Measurements from ENCODE around the gene AAR2. TPM values are rescaled to one million over a fixed set of nuclear protein-coding genes. Genes with fewer than 3 reads are reported as not detected.

AAR2 gene
- total RNA-seq, 1 experiment from 2014 or later, result 24.9 TPM

DNA sequence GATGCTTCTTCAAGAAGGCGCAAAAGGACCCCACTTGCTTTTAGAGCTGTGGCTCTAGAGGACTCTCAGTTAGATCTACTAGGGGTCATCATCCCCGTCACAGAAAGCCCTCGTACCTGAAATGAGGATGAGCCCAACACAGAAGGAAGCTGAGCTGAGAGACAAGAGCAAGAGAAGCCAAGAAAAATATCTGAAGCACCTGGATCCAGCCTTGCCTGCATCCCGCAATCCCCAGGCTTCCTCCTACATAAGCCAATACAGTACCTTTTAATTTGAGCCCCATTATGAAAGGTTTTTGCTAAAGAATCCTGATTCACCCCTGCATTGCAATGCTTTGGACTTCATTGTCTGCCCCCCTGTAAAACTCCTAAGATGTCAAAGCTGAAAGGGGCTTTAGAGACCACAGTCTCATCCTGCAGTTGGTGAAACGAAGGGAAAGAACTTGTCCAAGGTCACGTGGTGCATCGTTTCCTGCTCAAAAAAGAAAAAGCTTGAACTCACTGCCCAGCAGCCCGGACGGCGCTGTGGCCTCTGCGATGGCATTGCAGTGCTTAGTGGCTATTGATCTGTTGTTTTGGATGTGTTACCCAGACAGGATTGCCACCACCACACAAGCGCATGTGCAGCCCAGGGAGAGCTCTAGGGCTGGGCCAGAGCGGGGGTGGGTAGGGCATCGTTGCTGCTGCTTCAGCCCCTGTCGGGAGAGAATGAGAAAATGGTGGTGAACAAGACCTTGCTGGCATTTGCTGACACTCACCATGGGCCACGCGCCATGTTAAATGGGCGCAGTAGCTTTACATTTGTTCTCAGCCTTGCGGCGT lies 28.4 kb downstream of the AAR2 start:
- H3K4me2 ChIP-seq (ENCODE audit: low read depth, low read length, poor library complexity, severe bottlenecking), result no peak overlapping the region
- no peaks in the 10 kb centered on the region for H3K36me3 ChIP-seq (ENCODE audit: insufficient read depth, low read length)
- H3K27ac ChIP-seq (ENCODE audit: low read length), result no peak overlapping the region
- H3K27me3 ChIP-seq (ENCODE audit: low read length), result no peaks in the 10 kb centered on the region
- H4K20me1 ChIP-seq (ENCODE audit: insufficient read depth, low read depth, low read length), result no peaks in the 10 kb centered on the region
- no peaks in the 10 kb centered on the region for H3K79me2 ChIP-seq (ENCODE audit: low read length)
- H3K9me2 ChIP-seq (replicated peaks; ENCODE audit: insufficient read depth, low read length), result no peaks in the 10 kb centered on the region
- H3K4me1 ChIP-seq (ENCODE audit: low read length), result no peaks in the 10 kb centered on the region
- H2AFZ ChIP-seq (ENCODE audit: low read length), result no peak overlapping the region
- no peak overlapping the region for H3K4me3 ChIP-seq (ENCODE audit: low read length)
- no peak for DNase-seq
- no peaks in the 10 kb centered on the region for H3K9me3 ChIP-seq (ENCODE audit: low read length)
- H3K9ac ChIP-seq (ENCODE audit: low read length), result no peak overlapping the region

DNA sequence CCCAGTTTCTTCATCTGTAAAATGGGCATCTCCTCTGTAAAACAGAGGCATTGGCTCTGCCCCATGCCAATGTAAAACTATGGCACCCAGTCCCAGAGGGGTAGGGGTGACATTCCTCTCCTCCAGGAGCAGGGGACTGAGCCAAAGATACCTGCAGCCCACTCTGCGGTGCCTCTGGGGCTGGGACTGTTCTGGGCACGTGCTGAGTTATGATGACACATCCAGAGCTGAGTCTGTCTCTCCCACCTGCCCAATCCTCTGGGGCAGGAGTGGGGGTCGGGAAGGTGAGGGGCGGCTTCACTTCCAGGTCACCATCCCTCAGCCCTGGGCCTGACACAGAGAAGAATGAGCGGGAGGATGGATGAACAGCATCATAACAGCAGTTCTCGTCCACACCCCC lies 29.9 kb downstream of the AAR2 start:
- Histone ChIP-seq H3K9me2 (replicated peaks; ENCODE audit: insufficient read depth, low read length) (no peaks in the 10 kb centered on the region), H3K9me3 (ENCODE audit: low read length) (no peaks in the 10 kb centered on the region), H3K9ac (ENCODE audit: low read length) (no peak overlapping the region), H3K4me3 (ENCODE audit: low read length) (no peak overlapping the region), H3K79me2 (ENCODE audit: low read length) (no peaks in the 10 kb centered on the region), H4K20me1 (ENCODE audit: insufficient read depth, low read depth, low read length) (no peaks in the 10 kb centered on the region), H3K27ac (ENCODE audit: low read length) (no peak overlapping the region), H2AFZ (ENCODE audit: low read length) (no peak overlapping the region), H3K27me3 (ENCODE audit: low read length) (no peaks in the 10 kb centered on the region), H3K4me2 (ENCODE audit: low read depth, low read length, poor library complexity, severe bottlenecking) (no peak overlapping the region), H3K4me1 (ENCODE audit: low read length) (no peaks in the 10 kb centered on the region), H3K36me3 (ENCODE audit: insufficient read depth, low read length) (no peaks in the 10 kb centered on the region)
- no peak for DNase-seq

DNA sequence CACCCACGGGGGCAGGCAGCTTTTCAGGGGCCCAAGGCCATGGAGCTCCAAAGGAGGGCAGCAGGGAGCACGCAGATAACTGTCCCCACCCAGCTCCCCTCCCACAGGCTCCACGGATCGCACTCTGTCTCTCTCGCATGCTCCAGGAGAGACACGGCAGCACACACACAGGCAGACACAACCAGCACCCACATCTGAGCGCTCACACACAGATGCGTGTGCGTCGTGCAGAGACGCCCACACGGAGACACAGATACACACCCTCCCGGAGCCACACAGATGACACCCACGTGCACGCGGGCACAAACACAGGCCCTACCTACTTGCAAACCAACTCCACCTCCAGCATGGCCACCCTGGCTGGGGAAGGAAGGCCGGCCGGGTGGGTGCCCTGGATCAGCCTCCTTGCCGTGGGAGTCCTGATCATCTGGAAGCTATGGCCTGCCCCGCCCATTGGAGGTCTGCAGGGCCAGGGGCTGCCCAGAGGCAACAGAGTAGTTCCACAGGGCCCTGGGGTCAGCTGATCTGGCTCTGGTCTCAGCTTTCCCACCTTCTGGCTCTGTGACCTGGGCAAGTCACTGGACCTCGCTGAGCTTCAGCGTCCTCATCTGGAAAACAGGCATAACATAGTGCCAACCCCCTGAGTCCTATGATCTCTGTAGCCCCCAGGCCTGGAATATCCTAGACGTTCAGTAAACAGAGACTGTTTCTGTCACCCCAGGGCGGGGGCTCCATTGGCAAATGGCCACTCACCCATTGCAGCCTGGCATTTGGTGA lies 31.5 kb downstream of the AAR2 start:
- Histone ChIP-seq H3K9me2 (replicated peaks; ENCODE audit: insufficient read depth, low read length) (no peaks in the 10 kb centered on the region), H3K9ac (ENCODE audit: low read length) (no peak overlapping the region), H3K4me3 (ENCODE audit: low read length) (no peak overlapping the region), H3K4me1 (ENCODE audit: low read length) (no peaks in the 10 kb centered on the region), H4K20me1 (ENCODE audit: insufficient read depth, low read depth, low read length) (no peaks in the 10 kb centered on the region), H3K79me2 (ENCODE audit: low read length) (no peaks in the 10 kb centered on the region), H3K9me3 (ENCODE audit: low read length) (no peaks in the 10 kb centered on the region), H3K36me3 (ENCODE audit: insufficient read depth, low read length) (no peaks in the 10 kb centered on the region), H2AFZ (ENCODE audit: low read length) (no peak overlapping the region), H3K4me2 (ENCODE audit: low read depth, low read length, poor library complexity, severe bottlenecking) (no peak overlapping the region), H3K27ac (ENCODE audit: low read length) (no peak overlapping the region), H3K27me3 (ENCODE audit: low read length) (no peaks in the 10 kb centered on the region)
- no peak for DNase-seq

DNA sequence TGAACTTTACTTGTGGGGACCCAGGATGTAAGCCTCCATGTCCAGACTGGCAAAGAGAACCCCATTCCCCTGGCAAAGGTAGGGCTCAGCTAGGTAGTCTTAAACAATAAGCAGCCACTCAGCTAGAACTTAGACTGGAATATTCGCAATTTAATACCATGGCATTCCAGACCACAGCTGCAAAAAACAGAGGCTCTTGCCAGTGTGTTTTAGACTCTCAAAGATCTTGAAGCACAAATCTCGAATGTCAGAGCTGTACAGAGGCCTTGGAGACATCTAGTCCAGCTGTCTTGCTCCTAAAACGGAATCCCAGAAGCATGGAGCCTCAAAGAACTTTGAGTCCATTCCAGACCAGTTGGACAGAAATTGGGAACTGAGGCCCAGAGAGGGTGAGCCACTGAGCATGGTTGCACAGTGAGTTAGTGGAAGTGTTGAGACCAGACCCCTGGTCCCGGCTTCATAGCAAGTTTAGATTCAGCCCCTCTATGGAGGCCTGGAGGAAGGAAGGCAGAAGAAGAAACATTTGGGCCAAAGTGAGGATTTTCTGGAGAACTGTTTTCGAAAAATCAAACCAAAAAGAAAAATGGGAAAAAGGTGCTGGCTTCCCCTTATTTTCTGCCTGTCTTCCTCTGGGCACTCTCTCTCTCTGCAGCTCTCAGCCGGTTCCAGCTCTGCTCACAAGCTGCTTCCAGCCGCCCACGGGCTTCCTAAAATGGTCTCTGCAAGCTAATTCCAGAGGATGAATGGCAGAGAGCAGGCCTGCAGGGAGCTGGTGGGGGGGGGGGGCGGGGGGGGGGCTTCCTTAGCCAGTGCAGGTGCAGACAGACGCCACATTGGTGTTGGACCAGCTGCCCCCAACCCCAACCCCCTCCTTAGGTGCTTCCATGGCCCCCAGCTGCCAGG lies 32.4 kb downstream of the AAR2 start:
- Histone ChIP-seq H3K9me3 (ENCODE audit: low read length) (no peaks in the 10 kb centered on the region), H3K4me1 (ENCODE audit: low read length) (no peaks in the 10 kb centered on the region), H3K36me3 (ENCODE audit: insufficient read depth, low read length) (no peaks in the 10 kb centered on the region), H3K4me2 (ENCODE audit: low read depth, low read length, poor library complexity, severe bottlenecking) (no peak overlapping the region), H3K27me3 (ENCODE audit: low read length) (no peaks in the 10 kb centered on the region), H3K27ac (ENCODE audit: low read length) (no peak overlapping the region), H3K9me2 (replicated peaks; ENCODE audit: insufficient read depth, low read length) (no peaks in the 10 kb centered on the region), H3K79me2 (ENCODE audit: low read length) (no peaks in the 10 kb centered on the region), H2AFZ (ENCODE audit: low read length) (no peak overlapping the region), H3K4me3 (ENCODE audit: low read length) (no peak overlapping the region), H4K20me1 (ENCODE audit: insufficient read depth, low read depth, low read length) (no peaks in the 10 kb centered on the region), H3K9ac (ENCODE audit: low read length) (no peak overlapping the region)
- DNase-seq, result peak; percentile 33

DNA sequence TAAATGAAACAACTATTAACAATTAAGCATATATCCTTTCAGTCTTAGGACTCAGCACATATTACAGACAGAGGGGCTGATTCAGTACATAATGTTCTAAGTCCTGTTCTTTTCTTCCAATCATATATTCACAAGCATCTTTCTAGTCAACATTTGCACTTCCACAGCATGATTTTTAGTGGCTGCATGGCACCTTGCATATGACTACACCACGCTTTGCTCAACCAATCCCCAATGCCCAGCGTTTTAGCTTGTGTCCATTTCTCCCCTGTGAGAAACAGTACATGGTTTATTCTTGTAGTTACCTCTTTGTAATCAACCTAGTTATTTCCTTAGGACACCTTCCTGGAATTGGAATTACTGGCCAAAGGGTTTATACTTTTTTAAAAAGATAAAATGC lies 33.2 kb downstream of the AAR2 start:
- Histone ChIP-seq H3K9ac (ENCODE audit: low read length) (no peak overlapping the region), H3K36me3 (ENCODE audit: insufficient read depth, low read length) (no peaks in the 10 kb centered on the region), H3K27me3 (ENCODE audit: low read length) (no peaks in the 10 kb centered on the region), H3K79me2 (ENCODE audit: low read length) (no peaks in the 10 kb centered on the region), H3K9me3 (ENCODE audit: low read length) (no peaks in the 10 kb centered on the region), H3K4me2 (ENCODE audit: low read depth, low read length, poor library complexity, severe bottlenecking) (no peak overlapping the region), H2AFZ (ENCODE audit: low read length) (no peak overlapping the region), H4K20me1 (ENCODE audit: insufficient read depth, low read depth, low read length) (no peaks in the 10 kb centered on the region), H3K9me2 (replicated peaks; ENCODE audit: insufficient read depth, low read length) (no peaks in the 10 kb centered on the region), H3K4me1 (ENCODE audit: low read length) (no peaks in the 10 kb centered on the region), H3K27ac (ENCODE audit: low read length) (no peak overlapping the region), H3K4me3 (ENCODE audit: low read length) (no peak overlapping the region)
- peak; percentile 33 for DNase-seq

DNA sequence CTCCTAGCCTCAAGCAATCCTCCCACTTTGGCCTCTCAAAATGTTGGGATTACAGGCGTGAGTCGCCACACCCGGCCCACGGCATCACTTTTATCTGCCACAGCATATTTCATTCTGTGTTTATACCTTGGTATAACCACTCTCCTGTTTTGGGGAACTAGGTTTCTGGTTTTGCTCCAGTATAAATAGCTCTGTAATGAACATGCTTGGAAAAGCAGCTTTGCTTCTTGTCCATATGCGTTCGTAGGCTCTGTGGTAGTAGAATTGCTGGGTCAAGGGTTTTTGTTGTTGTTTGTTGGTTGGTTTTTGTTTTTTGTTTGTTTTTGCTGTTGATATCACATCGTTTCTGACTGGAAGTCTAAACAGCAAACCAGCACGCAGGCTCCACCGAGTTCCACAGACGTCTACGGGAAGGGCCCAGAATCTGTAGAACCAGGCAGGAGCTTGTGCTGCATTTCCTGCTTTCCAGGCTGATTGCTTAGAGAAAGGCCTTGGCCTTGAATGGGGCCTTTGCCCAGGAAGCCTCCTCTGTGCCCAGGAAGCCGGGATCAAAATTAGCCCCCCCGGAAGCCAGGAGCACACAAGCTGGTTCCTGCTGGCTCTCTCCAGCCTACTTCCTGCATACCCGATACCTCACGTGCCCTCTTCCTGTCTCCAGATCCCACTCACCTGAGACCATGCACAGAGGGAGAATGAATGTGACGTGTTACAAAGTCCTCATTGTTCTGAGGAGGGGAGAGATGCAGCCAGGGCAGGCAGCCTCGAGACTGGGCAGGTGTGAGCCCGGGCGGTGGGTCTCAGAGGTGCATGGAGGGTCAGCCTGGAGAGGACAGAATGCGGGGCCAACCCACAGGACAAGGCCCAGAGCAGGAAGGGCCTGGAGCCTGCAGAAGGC lies 34.7 kb downstream of the AAR2 start:
- Histone ChIP-seq H3K36me3 (ENCODE audit: insufficient read depth, low read length) (no peaks in the 10 kb centered on the region), H3K4me3 (ENCODE audit: low read length) (no peak overlapping the region), H2AFZ (ENCODE audit: low read length) (no peak overlapping the region), H3K9me2 (replicated peaks; ENCODE audit: insufficient read depth, low read length) (no peaks in the 10 kb centered on the region), H3K4me2 (ENCODE audit: low read depth, low read length, poor library complexity, severe bottlenecking) (no peak overlapping the region), H3K79me2 (ENCODE audit: low read length) (no peaks in the 10 kb centered on the region), H3K27me3 (ENCODE audit: low read length) (no peaks in the 10 kb centered on the region), H4K20me1 (ENCODE audit: insufficient read depth, low read depth, low read length) (no peaks in the 10 kb centered on the region), H3K4me1 (ENCODE audit: low read length) (no peaks in the 10 kb centered on the region), H3K9ac (ENCODE audit: low read length) (no peak overlapping the region), H3K9me3 (ENCODE audit: low read length) (no peaks in the 10 kb centered on the region), H3K27ac (ENCODE audit: low read length) (no peak overlapping the region)
- no peak for DNase-seq

DNA sequence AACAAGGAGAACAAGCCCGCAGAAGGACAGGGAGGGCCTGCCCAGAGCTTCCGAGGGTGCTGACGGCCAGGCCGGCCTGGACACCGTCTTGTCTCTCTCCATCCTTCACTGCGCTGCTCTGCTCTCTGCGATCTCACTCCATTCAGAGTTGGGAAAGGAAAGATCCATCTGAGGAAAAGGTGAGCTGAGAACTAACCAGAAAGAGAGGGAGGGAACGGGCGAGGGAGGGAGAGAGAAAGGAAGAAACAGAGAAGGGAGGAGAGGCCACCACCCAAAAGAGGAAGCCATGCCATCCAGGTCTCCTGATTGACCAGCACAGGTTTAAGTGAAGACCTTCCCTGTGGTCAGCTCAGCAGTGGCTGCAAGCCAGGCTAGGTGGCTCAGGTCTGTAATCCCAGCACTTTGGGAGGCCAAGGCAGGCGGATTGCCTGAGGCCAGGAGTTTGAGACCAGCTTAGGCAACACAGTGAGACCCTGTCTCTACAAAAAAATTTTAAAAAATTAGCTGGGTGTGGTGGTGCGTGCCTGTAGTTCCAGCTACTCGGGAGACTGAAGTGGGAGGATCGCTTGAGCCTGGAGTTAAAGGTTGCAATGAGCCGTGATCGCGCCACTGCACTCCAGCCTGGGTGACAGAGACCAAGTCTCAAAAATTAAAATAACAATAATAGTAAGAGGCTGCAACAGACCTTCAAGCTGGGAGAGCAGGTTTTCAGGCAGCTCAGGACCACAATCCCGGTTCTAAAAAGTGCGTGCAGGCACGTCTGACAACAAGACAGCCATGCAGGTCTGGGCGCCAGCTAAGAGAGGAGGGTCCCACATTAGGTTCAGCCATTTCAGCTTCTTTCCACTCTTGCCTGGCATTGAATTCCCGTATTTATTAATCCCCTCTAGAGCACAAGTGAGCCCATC lies 35.6 kb downstream of the AAR2 start:
- no peak overlapping the region for H3K4me2 ChIP-seq (ENCODE audit: low read depth, low read length, poor library complexity, severe bottlenecking)

More for the DNA sequence above, 35.6 kb downstream of the AAR2 start:
- Histone ChIP-seq H2AFZ (ENCODE audit: low read length) (no peak overlapping the region), H3K27ac (ENCODE audit: low read length) (no peak overlapping the region), H3K27me3 (ENCODE audit: low read length) (no peaks in the 10 kb centered on the region), H3K79me2 (ENCODE audit: low read length) (no peaks in the 10 kb centered on the region), H3K36me3 (ENCODE audit: insufficient read depth, low read length) (no peaks in the 10 kb centered on the region), H3K4me1 (ENCODE audit: low read length) (no peaks in the 10 kb centered on the region), H3K4me3 (ENCODE audit: low read length) (no peak overlapping the region), H3K9ac (ENCODE audit: low read length) (no peak overlapping the region), H4K20me1 (ENCODE audit: insufficient read depth, low read depth, low read length) (no peaks in the 10 kb centered on the region), H3K9me3 (ENCODE audit: low read length) (no peaks in the 10 kb centered on the region), H3K9me2 (replicated peaks; ENCODE audit: insufficient read depth, low read length) (no peaks in the 10 kb centered on the region)
- DNase-seq, result peak; percentile 25
